Measurements from ENCODE around the gene C19orf44.
"Not testable (repeated sequence)": the region's sequence is repeated elsewhere in the genome, so short reads cannot be mapped to it uniquely, and the experiment has no call there.

The C19orf44 gene

DNA sequence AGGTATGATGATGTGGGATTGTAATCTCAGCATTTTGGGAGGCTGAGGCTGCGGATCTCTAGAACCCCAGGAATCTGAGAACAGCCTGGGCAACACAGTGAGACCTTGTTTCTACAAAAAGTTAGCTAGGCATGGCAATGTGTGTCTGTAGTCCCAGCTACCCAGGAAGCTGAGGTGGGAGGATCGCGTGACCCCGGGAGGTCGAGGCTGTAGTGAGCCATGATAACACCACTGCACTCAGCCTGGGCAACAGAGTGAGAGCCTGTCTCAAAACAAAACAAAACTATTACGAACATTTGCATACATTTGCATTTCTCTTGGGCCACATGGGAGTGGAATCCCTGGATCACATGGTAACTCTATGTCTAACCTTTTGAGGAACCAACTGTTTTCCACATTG lies 1.6 kb downstream of the C19orf44 start:
- Histone ChIP-seq H4K8ac (ENCODE audit: low read depth, low read length) (no peak overlapping the region), H2BK15ac (replicated peaks; ENCODE audit: low read depth) (no peak overlapping the region), H2AK5ac (ENCODE audit: low read length) (no peak overlapping the region), H3K4me2 (ENCODE audit: low read length) (no peak overlapping the region), H3K36me3 (ENCODE audit: control insufficient read depth, insufficient read depth, low read length) (no peaks in the 10 kb centered on the region), H4K5ac (ENCODE audit: low read length) (no peak overlapping the region), H3K56ac (ENCODE audit: low read length) (no peak overlapping the region), H3K27me3 (ENCODE audit: insufficient read depth, low read length, poor library complexity) (no peaks in the 10 kb centered on the region), H3K4me3 (ENCODE audit: low read length) (no peak overlapping the region), H3K4me1 (ENCODE audit: control insufficient read depth, low read depth, low read length) (no peaks in the 10 kb centered on the region), H2BK120ac (ENCODE audit: low read depth, low read length) (no peak overlapping the region), H3K4ac (ENCODE audit: low read depth, low read length) (no peak overlapping the region), H3K9ac (ENCODE audit: low read length) (no peak overlapping the region), H3K79me2 (ENCODE audit: control insufficient read depth, insufficient read depth, low read length) (no peaks in the 10 kb centered on the region), H2BK5ac (ENCODE audit: low read length) (no peak overlapping the region), H3K79me1 (ENCODE audit: low read length) (peaks cover 2% of the 10 kb centered on the region), H3K18ac (ENCODE audit: low read length) (no peak overlapping the region), H3K23ac (ENCODE audit: low read length) (no peak overlapping the region), H3K27ac (ENCODE audit: low read depth, low read length) (no peak overlapping the region)
- no CpG with 5 or more reads among the region's 6 CpGs for WGBS (ENCODE audit: extremely low coverage, insufficient coverage, low lambda C conversion rate)
- DNase-seq: no peak

DNA sequence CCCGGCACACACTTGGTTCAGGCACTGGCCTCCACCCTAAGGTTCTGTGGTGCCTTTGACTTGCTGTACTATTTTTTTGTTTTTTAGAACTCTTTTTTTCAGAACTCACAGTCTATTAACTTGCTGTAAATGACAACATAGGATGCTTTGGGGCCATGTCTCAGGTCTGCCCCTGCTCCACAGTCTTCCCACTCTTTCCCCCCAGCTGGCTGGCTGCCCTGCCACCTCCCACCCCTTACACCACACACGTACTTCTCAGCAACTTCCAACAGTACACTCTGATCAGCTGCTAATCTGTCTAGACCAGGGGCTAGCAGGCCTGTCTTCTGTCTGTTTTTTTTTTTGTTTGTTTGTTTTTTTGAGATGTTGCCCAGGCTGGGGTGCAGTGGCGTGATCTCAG lies 8.1 kb downstream of the C19orf44 start:
- Histone ChIP-seq H2BK15ac (replicated peaks; ENCODE audit: low read depth) (no peak overlapping the region), H3K27me3 (ENCODE audit: insufficient read depth, low read length, poor library complexity) (no peaks in the 10 kb centered on the region), H4K5ac (ENCODE audit: low read length) (no peak overlapping the region), H2AK5ac (ENCODE audit: low read length) (no peak overlapping the region), H3K27ac (ENCODE audit: low read depth, low read length) (no peak overlapping the region), H3K36me3 (ENCODE audit: control insufficient read depth, insufficient read depth, low read length) (no peaks in the 10 kb centered on the region), H3K4me3 (ENCODE audit: low read length) (no peak overlapping the region), H3K56ac (ENCODE audit: low read length) (no peak overlapping the region), H3K18ac (ENCODE audit: low read length) (no peak overlapping the region), H2BK120ac (ENCODE audit: low read depth, low read length) (no peak overlapping the region), H4K8ac (ENCODE audit: low read depth, low read length) (no peak overlapping the region), H3K9ac (ENCODE audit: low read length) (no peak overlapping the region), H3K4me1 (ENCODE audit: control insufficient read depth, low read depth, low read length) (no peaks in the 10 kb centered on the region), H3K4me2 (ENCODE audit: low read length) (no peak overlapping the region), H3K4ac (ENCODE audit: low read depth, low read length) (no peak overlapping the region), H3K79me1 (ENCODE audit: low read length) (no peaks in the 10 kb centered on the region), H2BK5ac (ENCODE audit: low read length) (no peak overlapping the region), H3K79me2 (ENCODE audit: control insufficient read depth, insufficient read depth, low read length) (no peaks in the 10 kb centered on the region), H3K23ac (ENCODE audit: low read length) (no peak overlapping the region)
- no peak for DNase-seq
- WGBS (ENCODE audit: extremely low coverage, insufficient coverage, low lambda C conversion rate): no CpG with 5 or more reads among the region's 3 CpGs

DNA sequence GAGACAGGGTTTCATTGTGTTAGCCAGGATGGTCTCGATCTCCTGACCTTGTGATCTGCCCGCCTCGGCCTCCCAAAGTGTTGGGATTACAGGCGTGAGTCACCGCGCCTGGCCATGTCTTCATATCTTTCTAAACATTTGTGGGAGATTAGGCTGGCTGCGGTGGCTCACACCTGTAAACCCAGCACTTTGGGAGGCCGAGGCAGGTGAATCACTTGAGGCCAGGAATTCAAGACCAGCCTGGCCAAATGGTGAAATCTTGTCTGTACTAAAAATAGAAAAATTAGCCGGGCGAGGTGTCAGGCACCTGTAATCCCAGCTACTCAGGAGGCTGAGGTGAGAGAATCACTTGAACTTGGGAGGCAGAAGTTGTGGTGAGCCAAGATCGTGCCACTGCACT lies 10.0 kb downstream of the C19orf44 start:
- H3K4me3 ChIP-seq (ENCODE audit: low read length); H3K79me2 ChIP-seq (ENCODE audit: control insufficient read depth, insufficient read depth, low read length); H3K36me3 ChIP-seq (ENCODE audit: control insufficient read depth, insufficient read depth, low read length); H4K5ac ChIP-seq (ENCODE audit: low read length); H3K27ac ChIP-seq (ENCODE audit: low read depth, low read length); H2BK120ac ChIP-seq (ENCODE audit: low read depth, low read length); H4K8ac ChIP-seq (ENCODE audit: low read depth, low read length); H3K27me3 ChIP-seq (ENCODE audit: insufficient read depth, low read length, poor library complexity); H3K56ac ChIP-seq (ENCODE audit: low read length); H2BK15ac ChIP-seq (replicated peaks; ENCODE audit: low read depth); H2BK5ac ChIP-seq (ENCODE audit: low read length); H3K79me1 ChIP-seq (ENCODE audit: low read length); H3K23ac ChIP-seq (ENCODE audit: low read length); H3K9ac ChIP-seq (ENCODE audit: low read length); H3K4me2 ChIP-seq (ENCODE audit: low read length); H3K4me1 ChIP-seq (ENCODE audit: control insufficient read depth, low read depth, low read length); H3K4ac ChIP-seq (ENCODE audit: low read depth, low read length); H2AK5ac ChIP-seq (ENCODE audit: low read length); DNase-seq; H3K18ac ChIP-seq (ENCODE audit: low read length): not testable (repeated sequence)
- no CpG with 5 or more reads among the region's 11 CpGs for WGBS (ENCODE audit: extremely low coverage, insufficient coverage, low lambda C conversion rate)

DNA sequence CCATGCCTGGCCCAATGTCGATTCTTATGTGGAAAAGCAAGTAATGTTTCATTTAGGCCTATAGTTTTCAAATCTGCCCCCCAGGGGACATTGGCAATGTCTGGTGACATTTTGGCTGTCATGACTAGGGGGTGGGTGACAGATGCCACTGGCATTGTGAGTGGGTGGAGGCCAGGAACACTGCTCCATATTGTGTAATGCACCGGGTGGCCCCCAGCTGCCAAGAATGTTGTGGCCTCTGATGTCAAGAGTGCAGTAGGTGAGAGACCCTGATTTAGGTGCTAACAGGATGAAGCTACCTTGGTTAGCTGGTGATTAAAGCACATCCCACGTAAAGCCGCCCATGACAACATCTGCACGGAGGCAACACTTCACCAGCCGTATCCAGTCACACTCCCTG lies 10.8 kb downstream of the C19orf44 start:
- no CpG with 5 or more reads among the region's 6 CpGs for WGBS (ENCODE audit: extremely low coverage, insufficient coverage, low lambda C conversion rate)
- H2BK120ac ChIP-seq (ENCODE audit: low read depth, low read length): no peak overlapping the region

DNA sequence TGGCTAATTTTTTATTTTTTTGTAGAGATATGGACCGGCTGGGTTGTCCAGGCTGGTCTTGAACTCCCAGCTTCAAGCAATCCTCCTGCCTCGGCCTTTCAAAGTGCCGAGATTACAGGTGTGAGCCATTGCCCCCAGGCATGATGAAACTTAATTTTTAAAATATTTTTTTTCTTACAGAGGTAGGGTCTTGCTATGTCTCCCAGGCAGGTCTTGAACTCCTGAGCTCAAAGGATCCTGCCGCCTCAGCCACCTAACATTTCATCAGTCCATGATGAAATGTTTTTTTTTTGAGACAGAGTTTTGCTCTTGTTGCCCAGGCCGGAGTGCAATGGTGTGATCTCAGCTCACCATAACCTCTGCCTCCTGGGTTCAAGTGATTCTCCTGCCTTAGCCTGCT lies 12.4 kb downstream of the C19orf44 start:
- Histone ChIP-seq H4K5ac (ENCODE audit: low read length) (no peak overlapping the region), H3K36me3 (ENCODE audit: control insufficient read depth, insufficient read depth, low read length) (no peaks in the 10 kb centered on the region), H3K27me3 (ENCODE audit: insufficient read depth, low read length, poor library complexity) (no peaks in the 10 kb centered on the region), H3K4me2 (ENCODE audit: low read length) (no peak overlapping the region), H3K4me3 (ENCODE audit: low read length) (no peak overlapping the region), H3K18ac (ENCODE audit: low read length) (no peak overlapping the region), H3K4me1 (ENCODE audit: control insufficient read depth, low read depth, low read length) (no peaks in the 10 kb centered on the region), H2BK5ac (ENCODE audit: low read length) (no peak overlapping the region), H4K8ac (ENCODE audit: low read depth, low read length) (no peak overlapping the region), H3K79me2 (ENCODE audit: control insufficient read depth, insufficient read depth, low read length) (no peaks in the 10 kb centered on the region), H2BK120ac (ENCODE audit: low read depth, low read length) (no peak overlapping the region), H2BK15ac (replicated peaks; ENCODE audit: low read depth) (no peak overlapping the region), H3K79me1 (ENCODE audit: low read length) (no peaks in the 10 kb centered on the region), H2AK5ac (ENCODE audit: low read length) (no peak overlapping the region), H3K27ac (ENCODE audit: low read depth, low read length) (no peak overlapping the region), H3K23ac (ENCODE audit: low read length) (no peak overlapping the region), H3K4ac (ENCODE audit: low read depth, low read length) (no peak overlapping the region), H3K9ac (ENCODE audit: low read length) (no peak overlapping the region), H3K56ac (ENCODE audit: low read length) (no peak overlapping the region)
- no CpG with 5 or more reads among the region's 5 CpGs for WGBS (ENCODE audit: extremely low coverage, insufficient coverage, low lambda C conversion rate)
- no peak for DNase-seq

More for the DNA sequence above, 10.8 kb downstream of the C19orf44 start:
- H3K27ac ChIP-seq (ENCODE audit: low read depth, low read length): no peak overlapping the region
- H3K4me1 ChIP-seq (ENCODE audit: control insufficient read depth, low read depth, low read length): no peaks in the 10 kb centered on the region
- H2BK15ac ChIP-seq (replicated peaks; ENCODE audit: low read depth): no peak overlapping the region
- no peak overlapping the region for H2AK5ac ChIP-seq (ENCODE audit: low read length)
- H3K4me3 ChIP-seq (ENCODE audit: low read length): no peak overlapping the region
- no peaks in the 10 kb centered on the region for H3K79me2 ChIP-seq (ENCODE audit: control insufficient read depth, insufficient read depth, low read length)
- no peaks in the 10 kb centered on the region for H3K27me3 ChIP-seq (ENCODE audit: insufficient read depth, low read length, poor library complexity)
- no peak overlapping the region for H3K56ac ChIP-seq (ENCODE audit: low read length)
- H3K79me1 ChIP-seq (ENCODE audit: low read length): no peaks in the 10 kb centered on the region
- H3K9ac ChIP-seq (ENCODE audit: low read length): no peak overlapping the region
- no peak overlapping the region for H4K8ac ChIP-seq (ENCODE audit: low read depth, low read length)
- no peaks in the 10 kb centered on the region for H3K36me3 ChIP-seq (ENCODE audit: control insufficient read depth, insufficient read depth, low read length)
- H3K18ac ChIP-seq (ENCODE audit: low read length): no peak overlapping the region
- H3K23ac ChIP-seq (ENCODE audit: low read length): no peak overlapping the region
- no peak overlapping the region for H3K4ac ChIP-seq (ENCODE audit: low read depth, low read length)
- DNase-seq: no peak
- no peak overlapping the region for H4K5ac ChIP-seq (ENCODE audit: low read length)
- no peak overlapping the region for H2BK5ac ChIP-seq (ENCODE audit: low read length)
- H3K4me2 ChIP-seq (ENCODE audit: low read length): no peak overlapping the region

DNA sequence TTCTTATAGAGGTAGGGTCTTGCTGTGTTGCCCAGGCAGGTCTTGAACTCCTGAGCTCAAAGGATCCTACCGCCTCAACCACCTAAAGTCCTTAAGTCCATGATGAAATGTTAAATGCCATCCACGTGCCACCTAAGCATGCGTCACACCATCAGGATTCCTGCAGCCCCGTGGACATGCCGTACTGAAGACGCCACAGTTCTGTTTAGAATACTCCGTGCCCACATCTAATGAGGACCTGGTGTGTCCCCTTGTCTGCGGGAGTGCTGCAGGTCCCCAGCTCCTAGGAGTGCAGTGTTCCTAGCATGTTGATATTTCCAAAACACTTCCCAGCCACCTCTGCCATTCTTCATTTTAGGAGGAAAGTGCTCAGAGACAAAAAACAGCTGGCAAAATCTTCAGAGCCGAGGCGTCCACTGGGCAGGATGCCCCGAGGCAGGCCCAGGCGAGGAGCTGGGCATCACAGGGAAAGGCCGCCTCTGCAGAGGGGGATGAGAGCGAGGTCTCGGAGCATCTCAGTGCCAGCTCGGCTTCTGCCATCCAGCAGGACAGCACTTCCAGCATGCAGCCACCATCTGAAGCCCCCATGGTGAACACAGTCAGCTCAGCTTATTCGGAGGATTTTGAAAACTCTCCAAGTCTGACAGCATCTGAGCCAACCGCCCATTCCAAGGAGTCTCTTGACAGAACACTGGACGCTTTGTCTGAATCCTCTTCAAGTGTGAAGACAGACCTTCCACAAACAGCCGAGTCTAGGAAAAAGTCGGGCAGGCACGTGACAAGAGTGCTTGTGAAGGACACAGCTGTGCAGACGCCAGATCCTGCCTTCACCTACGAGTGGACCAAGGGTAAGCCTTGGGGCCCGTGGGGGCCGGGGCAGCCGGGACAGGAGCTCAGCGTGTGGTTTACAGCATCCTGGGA lies 13.2 kb downstream of the C19orf44 start:
- Histone ChIP-seq H3K56ac (ENCODE audit: low read length) (no peak overlapping the region), H4K8ac (ENCODE audit: low read depth, low read length) (no peak overlapping the region), H3K4me1 (ENCODE audit: control insufficient read depth, low read depth, low read length) (no peaks in the 10 kb centered on the region), H2AK5ac (ENCODE audit: low read length) (no peak overlapping the region), H3K79me2 (ENCODE audit: control insufficient read depth, insufficient read depth, low read length) (no peaks in the 10 kb centered on the region), H3K4me2 (ENCODE audit: low read length) (no peak overlapping the region), H2BK15ac (replicated peaks; ENCODE audit: low read depth) (no peak overlapping the region), H3K4me3 (ENCODE audit: low read length) (no peak overlapping the region), H3K23ac (ENCODE audit: low read length) (no peak overlapping the region), H3K27me3 (ENCODE audit: insufficient read depth, low read length, poor library complexity) (no peaks in the 10 kb centered on the region), H3K36me3 (ENCODE audit: control insufficient read depth, insufficient read depth, low read length) (no peaks in the 10 kb centered on the region), H2BK120ac (ENCODE audit: low read depth, low read length) (no peak overlapping the region), H4K5ac (ENCODE audit: low read length) (no peak overlapping the region), H3K4ac (ENCODE audit: low read depth, low read length) (no peak overlapping the region), H2BK5ac (ENCODE audit: low read length) (no peak overlapping the region), H3K27ac (ENCODE audit: low read depth, low read length) (no peak overlapping the region), H3K9ac (ENCODE audit: low read length) (no peak overlapping the region), H3K79me1 (ENCODE audit: low read length) (no peaks in the 10 kb centered on the region), H3K18ac (ENCODE audit: low read length) (no peak overlapping the region)
- no peak for DNase-seq
- no CpG with 5 or more reads among the region's 28 CpGs for WGBS (ENCODE audit: extremely low coverage, insufficient coverage, low lambda C conversion rate)

Data from mesendoderm (in vitro differentiated cells).